Measurements from ENCODE around the gene ARHGAP26.

DNA sequence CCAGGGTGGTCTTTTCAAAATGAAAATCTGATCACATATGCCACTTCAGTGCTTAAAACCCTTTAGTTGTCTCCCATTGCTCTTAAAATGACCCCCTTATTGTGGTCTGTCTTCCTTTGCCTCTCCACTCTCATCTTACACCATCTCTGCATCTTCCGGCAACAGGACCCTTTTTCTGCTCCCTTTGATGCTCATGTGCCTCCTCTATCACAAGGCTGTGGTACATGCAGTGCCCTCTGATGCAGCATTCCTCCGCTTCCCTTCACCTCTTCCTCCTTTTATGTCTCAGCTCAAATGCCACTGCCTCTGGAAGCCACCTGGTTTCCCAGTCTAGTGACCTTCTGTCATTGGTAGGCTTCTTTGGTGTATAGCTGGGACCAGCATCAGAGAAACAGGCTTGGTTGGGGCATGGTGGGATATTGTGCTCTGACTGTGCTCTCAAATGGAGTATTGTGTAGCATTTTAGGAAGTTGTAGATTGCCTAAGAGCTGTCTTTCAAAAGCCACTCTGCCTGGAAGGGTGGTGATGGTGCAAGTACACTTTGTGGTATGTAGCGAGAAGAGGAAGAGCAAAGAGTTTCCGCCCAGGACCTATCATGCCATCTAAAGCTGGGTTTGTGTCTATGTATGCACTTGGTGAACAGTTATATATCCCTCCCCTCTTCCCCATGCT is 28.1 kb downstream of the ARHGAP26 start:
- TF ChIP-seq, protein P1, sequence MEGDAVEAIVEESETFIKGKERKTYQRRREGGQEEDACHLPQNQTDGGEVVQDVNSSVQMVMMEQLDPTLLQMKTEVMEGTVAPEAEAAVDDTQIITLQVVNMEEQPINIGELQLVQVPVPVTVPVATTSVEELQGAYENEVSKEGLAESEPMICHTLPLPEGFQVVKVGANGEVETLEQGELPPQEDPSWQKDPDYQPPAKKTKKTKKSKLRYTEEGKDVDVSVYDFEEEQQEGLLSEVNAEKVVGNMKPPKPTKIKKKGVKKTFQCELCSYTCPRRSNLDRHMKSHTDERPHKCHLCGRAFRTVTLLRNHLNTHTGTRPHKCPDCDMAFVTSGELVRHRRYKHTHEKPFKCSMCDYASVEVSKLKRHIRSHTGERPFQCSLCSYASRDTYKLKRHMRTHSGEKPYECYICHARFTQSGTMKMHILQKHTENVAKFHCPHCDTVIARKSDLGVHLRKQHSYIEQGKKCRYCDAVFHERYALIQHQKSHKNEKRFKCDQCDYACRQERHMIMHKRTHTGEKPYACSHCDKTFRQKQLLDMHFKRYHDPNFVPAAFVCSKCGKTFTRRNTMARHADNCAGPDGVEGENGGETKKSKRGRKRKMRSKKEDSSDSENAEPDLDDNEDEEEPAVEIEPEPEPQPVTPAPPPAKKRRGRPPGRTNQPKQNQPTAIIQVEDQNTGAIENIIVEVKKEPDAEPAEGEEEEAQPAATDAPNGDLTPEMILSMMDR (IDR thresholded peaks at IDR 0.05), result no peak
- no peak for TF ChIP-seq POLR2A (IDR thresholded peaks at IDR 0.05)
